Right kidney (tissue), 9 donors: ENCODE results near the gene TNKS2.
"Not testable (repeated sequence)": the region's sequence is repeated elsewhere in the genome, so short reads cannot be mapped to it uniquely, and the experiment has no call there.

Experiments used
- DNase-seq: peaks from one replicate; pipeline ENCODE4 v3.0.0-alpha.2; 2016
- long read RNA-seq, 8 donors: transcript quantifications; one replicate each; lab custom pipeline, GENCODE V29; 2026

Gene TNKS2
- long read RNA-seq, donor 1, full-length matches to known transcripts, result 8 of 957 reads
- long read RNA-seq, donor 1, partial matches to known transcripts, result 949 of 957 reads
- long read RNA-seq, donor 1, other reads (novel, unspliced or antisense), result 0 of 957 reads
- long read RNA-seq, donor 2, full-length matches to known transcripts, result 6 of 583 reads
- long read RNA-seq, donor 2, partial matches to known transcripts, result 577 of 583 reads
- long read RNA-seq, donor 2, other reads (novel, unspliced or antisense), result 0 of 583 reads
- long read RNA-seq, donor 3, full-length matches to known transcripts, result 2 of 26 reads
- long read RNA-seq, donor 3, partial matches to known transcripts, result 24 of 26 reads
- long read RNA-seq, donor 3, other reads (novel, unspliced or antisense), result 0 of 26 reads
- long read RNA-seq, donor 4, full-length matches to known transcripts, result 2 of 555 reads
- long read RNA-seq, donor 4, partial matches to known transcripts, result 553 of 555 reads
- long read RNA-seq, donor 4, other reads (novel, unspliced or antisense), result 0 of 555 reads
- long read RNA-seq, donor 5, full-length matches to known transcripts, result 8 of 15 reads
- long read RNA-seq, donor 5, partial matches to known transcripts, result 7 of 15 reads
- long read RNA-seq, donor 5, other reads (novel, unspliced or antisense), result 0 of 15 reads
- long read RNA-seq, donor 6, full-length matches to known transcripts, result 3 of 3 reads
- long read RNA-seq, donor 6, partial matches to known transcripts, result 0 of 3 reads
- long read RNA-seq, donor 6, other reads (novel, unspliced or antisense), result 0 of 3 reads
- long read RNA-seq, donor 7, full-length matches to known transcripts, result 7 of 13 reads
- long read RNA-seq, donor 7, partial matches to known transcripts, result 6 of 13 reads
- long read RNA-seq, donor 7, other reads (novel, unspliced or antisense), result 0 of 13 reads
- long read RNA-seq, donor 8, full-length matches to known transcripts, result 4 of 4 reads
- long read RNA-seq, donor 8, partial matches to known transcripts, result 0 of 4 reads
- long read RNA-seq, donor 8, other reads (novel, unspliced or antisense), result 0 of 4 reads

DNA sequence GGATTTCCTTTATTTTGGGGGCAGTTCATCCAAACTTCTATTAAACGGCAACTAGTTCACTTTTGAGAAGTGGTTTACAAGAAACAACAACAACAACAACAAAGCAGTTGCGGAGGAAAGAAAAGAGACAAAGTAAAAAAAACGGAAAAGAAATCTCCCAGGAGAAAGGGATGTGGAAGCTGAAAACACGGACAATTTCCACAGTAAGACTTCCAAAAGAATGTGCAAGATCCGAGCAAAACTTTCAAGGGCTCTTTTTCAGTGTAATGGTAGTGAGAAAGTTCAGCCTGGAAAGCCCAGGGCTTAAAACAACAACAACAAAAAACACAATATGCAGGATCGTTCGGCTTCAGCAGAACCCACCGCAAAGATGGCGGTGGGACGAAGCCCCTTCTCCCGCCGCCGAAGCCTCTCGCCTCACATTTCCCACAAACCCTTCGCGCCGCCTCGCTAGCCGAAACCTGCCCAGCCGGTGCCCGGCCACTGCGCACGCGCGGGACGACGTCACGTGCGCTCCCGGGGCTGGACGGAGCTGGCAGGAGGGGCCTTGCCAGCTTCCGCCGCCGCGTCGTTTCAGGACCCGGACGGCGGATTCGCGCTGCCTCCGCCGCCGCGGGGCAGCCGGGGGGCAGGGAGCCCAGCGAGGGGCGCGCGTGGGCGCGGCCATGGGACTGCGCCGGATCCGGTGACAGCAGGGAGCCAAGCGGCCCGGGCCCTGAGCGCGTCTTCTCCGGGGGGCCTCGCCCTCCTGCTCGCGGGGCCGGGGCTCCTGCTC is at the start of gene TNKS2:
TNKS2 (plus strand) TSS at position 553 of the 775 bp plus-strand sequence. CDS start 265 bp downstream, outside the sequence.
- DNase-seq, result peak; percentile 94

DNA sequence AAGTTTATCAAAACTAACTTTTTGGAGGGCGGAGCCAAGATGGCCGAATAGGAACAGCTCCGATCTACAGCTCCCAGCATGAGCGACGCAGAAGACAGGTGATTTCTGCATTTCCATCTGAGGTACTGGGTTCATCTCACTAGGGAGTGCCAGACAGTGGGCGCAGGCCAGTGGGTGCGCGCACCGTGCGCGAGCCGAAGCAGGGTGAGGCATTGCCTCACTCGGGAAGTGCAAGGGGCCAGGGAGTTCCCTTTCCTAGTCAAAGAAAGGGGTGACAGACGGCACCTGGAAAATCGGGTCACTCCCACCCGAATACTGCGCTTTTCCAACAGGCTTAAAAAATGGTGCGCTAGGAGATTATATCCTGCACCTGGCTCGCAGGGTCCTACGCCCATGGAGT is 48.6 kb upstream of the TNKS2 start:
- DNase-seq, result not testable (repeated sequence)

GRCh38 chr10:91756286-91756685 is 41.9 kb upstream of the TNKS2 start:
- DNase-seq, result no peak

GRCh38 chr10:91758303-91759146 is 39.7 kb upstream of the TNKS2 start:
- DNase-seq, result no peak

DNA sequence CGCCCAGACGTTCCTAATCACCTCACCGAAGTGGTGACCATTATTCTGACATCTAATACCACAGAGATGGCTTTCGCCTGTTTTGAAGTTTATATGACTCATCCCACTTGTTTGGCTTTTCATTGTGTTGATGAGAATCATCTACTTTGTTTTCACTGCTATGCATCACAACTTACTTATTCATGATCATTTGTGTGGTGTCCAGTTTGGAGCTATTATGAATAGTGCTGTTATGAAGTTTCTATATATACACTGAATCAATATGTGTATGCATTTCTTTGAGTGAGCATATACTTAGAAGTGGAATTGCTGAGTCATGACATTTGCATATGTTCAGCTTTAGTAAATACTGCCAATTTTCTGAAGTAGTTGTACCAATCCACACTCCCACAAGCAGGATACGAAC is 38.6 kb upstream of the TNKS2 start:
- DNase-seq, result no peak

GRCh38 chr10:91761721-91762120 is 36.5 kb upstream of the TNKS2 start:
- no peak for DNase-seq

- no peak for DNase-seq
Observed at GRCh38 chr10:91762878-91763277, 35.3 kb upstream of the TNKS2 start.

DNA sequence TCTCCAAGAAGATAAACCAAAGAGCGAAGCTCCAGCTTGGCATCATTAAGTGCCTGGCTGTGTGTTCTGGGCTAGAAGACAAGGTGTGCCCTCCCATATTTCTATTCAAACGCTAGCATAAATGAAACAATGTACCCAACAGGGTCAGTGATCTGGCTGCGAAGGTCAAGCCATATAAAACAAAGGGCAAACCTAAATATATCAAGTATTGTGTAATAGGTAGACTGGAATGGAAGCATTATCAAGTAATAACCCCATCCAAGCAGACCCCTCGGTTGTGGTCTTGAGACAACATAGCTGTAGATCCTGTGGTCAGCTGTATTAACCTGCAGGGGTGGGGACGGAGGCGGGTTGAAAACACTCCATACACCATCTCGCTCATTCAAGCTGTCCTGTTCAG is 31.6 kb upstream of the TNKS2 start:
- DNase-seq, result no peak

DNA sequence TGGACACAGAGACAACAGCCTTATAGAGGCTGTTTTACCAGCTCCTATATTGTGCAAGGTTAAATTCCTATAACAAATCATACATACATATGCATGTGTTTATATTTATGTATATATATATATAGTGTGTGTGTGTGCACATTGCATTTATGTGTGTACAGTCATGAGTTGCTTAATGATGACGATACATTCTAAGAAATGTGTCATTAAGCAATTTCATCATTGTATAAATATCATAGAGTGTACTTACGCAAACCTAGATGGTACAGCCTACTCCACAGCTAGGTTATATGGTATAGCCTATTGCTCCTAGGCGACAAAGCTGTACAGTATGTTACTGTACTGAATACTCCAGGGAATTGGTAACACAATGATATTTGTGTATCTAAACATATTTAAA is 30.1 kb upstream of the TNKS2 start:
- no peak for DNase-seq

DNA sequence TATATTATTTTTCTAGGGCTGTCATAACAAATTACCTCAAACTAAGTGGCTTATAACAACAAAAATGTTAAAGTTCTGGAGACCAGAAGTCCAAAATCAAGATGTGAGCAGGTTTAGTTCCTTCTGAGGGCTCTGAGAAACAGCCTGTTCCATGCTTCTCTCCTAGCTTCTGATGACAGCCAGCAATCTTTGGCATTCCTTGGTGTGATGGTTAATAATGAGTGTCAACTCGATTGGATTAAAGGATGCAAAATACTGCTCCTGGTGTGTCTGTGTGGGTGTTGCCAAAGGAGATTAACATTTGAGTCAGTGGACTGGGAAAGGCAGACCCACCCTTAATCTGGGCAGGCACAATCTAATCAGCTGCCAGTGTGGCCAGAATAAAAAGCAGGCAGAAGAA is 26.3 kb upstream of the TNKS2 start:
- DNase-seq, result no peak

- no peak for DNase-seq
Observed at GRCh38 chr10:91772461-91772860, 25.8 kb upstream of the TNKS2 start.

DNA sequence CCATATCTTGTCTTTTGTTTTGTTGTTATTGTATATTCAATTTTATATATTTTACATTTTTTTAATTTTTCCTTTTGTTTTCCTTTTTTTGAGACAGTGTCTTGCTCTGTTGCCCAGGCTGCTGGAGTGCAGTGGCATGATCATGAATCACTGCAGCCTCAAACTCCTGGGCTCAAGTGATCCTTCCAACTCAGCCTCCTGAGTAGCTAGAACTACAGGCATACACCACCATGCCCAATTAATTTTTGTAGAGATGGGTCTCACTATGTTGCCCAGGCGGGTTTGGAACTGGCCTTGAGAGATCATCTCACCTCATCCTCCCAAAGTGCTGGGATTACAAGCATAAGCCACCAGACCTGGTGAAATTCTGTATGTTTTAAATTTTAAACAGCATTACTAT is 25.4 kb upstream of the TNKS2 start:
- DNase-seq, result no peak

GRCh38 chr10:91774571-91774970 is 23.7 kb upstream of the TNKS2 start:
- DNase-seq, result no peak

DNA sequence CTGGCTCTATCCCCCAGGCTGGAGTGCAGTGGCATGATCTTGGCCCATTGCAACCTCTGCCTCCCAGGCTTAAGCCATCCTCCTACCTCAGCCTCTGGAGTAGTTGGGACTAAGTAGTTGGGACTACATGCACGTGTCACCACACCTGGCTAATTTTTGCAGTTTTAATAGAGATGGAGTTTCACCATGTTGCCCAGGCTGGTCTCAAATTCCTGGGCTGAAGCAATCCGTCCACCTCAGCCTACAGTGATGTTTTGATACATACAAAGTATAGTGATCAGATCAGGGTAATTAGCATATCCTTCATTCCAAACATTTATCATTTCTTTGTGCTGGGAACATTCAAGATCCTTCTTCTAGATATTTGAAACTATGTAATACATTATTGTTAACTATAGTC is 22.5 kb upstream of the TNKS2 start:
- DNase-seq, result no peak

- DNase-seq, result no peak
Observed at GRCh38 chr10:91776266-91776665, 22.0 kb upstream of the TNKS2 start.

DNA sequence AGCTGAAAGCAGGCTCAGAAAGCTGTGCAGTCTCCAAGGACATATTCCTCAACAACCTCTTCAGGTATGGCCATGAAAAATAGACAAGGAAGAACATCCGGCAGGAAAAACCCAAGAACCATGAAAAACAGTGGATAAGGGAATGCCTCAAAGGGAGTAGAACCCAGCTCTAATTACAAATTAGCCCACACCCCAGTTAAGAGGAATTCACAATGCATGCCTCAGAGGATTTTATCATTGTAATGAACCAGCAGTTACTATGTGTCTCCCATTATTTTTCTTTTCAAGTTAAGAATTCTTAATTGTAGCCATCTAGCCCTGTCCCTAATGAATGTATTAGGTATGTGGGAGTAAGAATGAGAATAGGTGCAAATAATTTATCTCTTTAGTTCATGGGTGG is 19.7 kb upstream of the TNKS2 start:
- DNase-seq, result no peak

- no peak for DNase-seq
Observed at GRCh38 chr10:91779011-91779605, 19.1 kb upstream of the TNKS2 start.

DNA sequence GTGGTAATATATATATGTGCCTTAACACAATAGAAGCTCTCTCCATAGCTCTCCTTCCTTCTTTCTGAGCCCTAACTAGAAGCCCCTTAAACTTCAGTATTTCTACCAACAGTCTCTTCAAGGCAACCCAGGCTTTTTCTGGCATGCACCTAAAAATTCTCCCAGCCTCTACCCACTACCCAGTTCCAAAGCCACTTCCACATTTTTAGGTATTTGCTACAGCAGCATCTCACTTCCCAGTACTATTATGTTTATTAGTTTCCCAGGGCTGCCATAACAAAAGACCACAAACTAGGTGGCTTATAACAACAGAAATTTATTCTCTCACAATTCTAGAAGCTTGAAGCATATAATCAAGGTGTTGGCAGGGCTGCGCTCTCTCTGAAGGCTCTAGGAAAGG is 15.7 kb upstream of the TNKS2 start:
- no peak for DNase-seq

GRCh38 chr10:91785830-91786229 is 12.4 kb upstream of the TNKS2 start:
- no peak for DNase-seq

DNA sequence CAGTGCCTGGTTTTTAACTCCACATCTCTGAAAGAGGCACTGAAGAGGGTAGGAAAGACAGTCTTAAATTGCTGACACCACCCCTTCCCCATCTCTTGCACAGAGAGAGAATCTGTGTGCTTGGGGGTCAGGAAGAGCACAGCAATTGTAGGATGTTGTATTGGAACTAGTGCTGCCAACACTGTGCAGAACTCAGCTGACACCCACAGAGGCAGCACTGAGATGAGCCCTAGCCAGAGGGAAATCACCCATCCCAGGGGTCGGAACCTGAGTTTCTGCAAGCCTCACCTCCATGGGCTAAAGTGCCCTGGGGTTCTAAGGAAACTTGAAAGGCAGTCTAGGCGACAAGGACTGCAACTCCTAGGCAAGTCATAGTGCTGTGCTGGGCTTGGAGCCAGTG is 11.0 kb upstream of the TNKS2 start:
- DNase-seq, result no peak

DNA sequence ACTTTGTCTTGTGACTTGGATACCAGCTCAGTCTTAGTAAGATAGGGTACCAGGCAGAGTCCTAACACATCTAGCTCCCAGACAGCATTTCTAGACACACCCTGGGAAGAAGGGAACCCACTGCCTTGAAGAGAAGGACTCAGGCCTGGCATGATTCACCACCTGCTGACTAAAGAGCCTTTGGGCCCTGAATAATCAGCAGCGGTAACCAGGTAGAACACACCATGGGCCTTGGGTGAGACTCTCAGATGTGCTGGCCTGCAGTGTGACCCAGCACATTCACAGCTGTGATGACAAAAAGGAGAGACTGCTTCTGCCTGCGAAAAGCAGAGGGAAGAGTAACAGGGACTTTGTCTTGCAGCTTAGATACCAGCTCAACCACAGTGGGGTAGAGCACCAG is 10.4 kb upstream of the TNKS2 start:
- no peak for DNase-seq
